22Rv1 (cell line): ENCODE measurements around the gene IL34.

Source experiments
- H3K27ac ChIP-seq: fragments of 450-650 bp; 2 replicates; pipeline ENCODE4 v1.5.1; 2017
- ZFX ChIP-seq: fragments of 450-650 bp; IDR thresholded peaks from 2 replicates; pipeline ENCODE4 v1.6.1; 2017; ENCODE audit warnings: antibody characterized with exemption, borderline replicate concordance
- TF ChIP-seq, protein P1 (sequence below): fragments of 450-650 bp; IDR thresholded peaks from 2 replicates; pipeline ENCODE4 v1.5.1; 2017; ENCODE audit warnings: mild to moderate bottlenecking

IL34 gene

DNA sequence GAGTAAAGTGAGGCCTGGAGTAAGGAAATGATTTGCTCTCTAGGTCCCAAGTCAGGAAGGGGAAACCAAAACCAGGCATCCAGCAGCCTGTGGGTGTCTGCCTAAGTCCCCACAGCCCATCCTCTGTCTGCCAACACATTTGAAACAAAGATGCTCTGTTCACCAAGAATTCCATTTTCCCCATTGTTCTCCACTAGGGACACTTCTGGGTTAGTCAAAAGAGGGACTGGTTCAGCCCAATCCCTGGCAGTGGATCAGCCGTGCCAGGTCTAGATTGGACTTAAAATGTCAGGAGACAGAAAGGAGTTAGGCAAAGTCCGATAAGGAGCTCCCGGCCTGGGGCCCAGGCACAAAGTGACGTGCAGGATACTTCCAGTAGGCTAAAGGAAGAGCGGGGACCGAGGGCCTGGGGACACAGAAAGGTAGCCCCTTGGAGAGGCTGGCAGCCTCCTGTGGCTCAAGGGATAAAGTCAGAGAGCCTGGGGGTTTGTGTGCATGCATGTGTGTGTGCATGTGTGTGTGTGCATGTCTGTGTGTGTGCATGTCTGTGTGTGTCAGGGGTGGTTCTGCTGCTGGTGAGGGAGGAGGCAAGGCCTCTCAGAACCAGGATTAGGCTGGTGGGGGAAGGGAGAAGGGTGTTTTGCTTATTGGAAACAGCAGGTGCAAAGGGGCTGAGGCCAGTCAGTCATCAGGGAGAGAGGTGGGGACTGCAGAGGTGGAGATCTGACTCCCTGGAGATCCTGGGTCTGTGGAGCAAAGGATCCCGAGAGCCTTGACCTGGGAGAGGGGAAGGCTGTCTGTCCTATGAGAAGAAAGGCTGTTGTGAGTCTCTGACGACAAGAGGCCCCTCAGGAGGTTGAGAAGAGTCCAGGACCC lies 41.7 kb upstream of the IL34 start:
- TF ChIP-seq, protein P1, sequence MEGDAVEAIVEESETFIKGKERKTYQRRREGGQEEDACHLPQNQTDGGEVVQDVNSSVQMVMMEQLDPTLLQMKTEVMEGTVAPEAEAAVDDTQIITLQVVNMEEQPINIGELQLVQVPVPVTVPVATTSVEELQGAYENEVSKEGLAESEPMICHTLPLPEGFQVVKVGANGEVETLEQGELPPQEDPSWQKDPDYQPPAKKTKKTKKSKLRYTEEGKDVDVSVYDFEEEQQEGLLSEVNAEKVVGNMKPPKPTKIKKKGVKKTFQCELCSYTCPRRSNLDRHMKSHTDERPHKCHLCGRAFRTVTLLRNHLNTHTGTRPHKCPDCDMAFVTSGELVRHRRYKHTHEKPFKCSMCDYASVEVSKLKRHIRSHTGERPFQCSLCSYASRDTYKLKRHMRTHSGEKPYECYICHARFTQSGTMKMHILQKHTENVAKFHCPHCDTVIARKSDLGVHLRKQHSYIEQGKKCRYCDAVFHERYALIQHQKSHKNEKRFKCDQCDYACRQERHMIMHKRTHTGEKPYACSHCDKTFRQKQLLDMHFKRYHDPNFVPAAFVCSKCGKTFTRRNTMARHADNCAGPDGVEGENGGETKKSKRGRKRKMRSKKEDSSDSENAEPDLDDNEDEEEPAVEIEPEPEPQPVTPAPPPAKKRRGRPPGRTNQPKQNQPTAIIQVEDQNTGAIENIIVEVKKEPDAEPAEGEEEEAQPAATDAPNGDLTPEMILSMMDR = no peak
- no peak for TF ChIP-seq ZFX

DNA sequence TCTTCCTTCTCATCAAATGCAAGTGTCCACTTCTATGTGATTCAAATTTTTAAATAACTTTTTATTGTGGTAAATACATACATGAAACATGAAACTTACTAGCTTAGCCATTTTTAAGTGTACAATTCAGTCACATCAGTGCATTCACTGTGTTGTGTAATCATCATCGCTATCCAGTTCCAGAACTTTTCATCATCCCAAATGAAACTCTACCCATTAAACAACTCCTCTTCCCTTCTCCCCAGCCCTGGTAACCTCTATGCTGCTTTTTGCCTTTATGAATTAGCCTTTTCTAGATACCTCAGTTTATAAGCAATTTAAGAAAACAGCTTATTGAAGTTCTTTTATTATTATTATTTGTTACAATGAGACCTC lies 41.1 kb upstream of the IL34 start:
- TF ChIP-seq, protein P1 = no peak
- TF ChIP-seq ZFX = no peak
- no peak overlapping the region for H3K27ac ChIP-seq

More for the DNA sequence above, 41.7 kb upstream of the IL34 start:
- H3K27ac ChIP-seq = no peak overlapping the region

DNA sequence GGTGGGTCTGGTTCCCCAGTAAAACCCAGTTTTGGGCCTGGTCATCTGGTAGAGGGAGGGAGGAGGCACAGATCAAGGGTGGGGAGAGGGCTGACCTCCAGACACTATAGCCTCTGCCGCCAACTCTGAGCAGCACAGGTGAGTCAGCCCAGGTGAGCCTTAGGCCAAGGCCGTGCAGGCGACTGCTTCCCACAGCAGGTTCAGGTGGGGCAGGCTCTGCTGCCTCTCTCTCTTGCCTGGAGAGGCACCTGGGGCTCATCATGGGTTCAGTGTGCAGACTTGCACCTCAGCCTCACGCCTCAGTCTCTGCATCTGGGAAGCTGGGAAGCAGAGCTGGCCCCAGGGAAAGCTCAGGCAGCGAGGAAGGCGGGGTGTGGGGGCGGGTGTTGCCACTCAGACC lies 37.8 kb upstream of the IL34 start:
- no peak overlapping the region for H3K27ac ChIP-seq
- TF ChIP-seq, protein P1 = no peak
- TF ChIP-seq ZFX = no peak

DNA sequence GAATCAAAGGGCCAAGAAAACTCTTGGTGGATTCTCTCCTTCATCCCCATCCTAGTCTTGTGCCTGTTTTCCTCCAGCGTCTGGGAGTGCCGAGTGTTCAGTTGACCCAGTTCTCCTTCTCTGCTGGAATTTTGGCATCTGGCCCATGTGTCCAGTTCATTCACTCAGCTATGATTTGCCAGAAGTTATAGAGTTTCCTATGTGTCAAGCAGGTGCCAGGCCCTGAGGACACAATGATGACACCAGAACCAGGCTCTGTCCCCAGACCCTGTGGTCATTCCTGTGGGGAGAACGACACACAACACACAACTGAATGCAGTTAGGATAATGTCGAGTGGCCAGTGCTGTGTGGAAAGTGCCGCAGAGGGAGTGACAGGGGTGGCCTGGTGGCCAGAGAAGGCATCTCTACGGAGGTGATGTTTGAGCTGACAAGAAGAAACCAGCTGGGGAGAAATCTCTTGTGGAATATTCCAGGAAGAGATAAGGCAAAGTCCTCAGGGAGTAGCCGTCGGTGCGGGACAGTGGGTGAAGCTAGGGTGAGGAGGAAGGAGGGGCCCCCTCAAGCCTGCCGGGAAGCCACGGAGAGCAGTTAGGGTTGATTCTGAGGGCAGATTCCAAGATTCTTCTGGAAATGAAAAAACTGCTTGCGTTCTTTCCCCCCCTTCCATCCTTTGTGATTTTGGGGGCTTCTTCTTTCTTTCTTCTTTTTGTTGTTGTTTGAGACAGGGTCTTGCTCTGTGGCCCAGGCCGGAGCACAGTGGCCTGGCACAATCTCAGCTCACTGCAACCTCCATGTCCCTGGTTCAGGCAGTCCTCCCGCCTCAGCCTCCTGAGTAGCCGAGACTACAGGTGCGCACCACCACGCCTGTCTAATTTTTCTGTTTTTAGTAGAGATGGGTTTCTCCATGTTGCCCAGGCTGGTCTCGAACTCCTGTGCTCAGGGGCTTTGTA lies 35.8 kb upstream of the IL34 start:
- TF ChIP-seq, protein P1 = no peak
- TF ChIP-seq ZFX = no peak
- H3K27ac ChIP-seq = no peak overlapping the region

DNA sequence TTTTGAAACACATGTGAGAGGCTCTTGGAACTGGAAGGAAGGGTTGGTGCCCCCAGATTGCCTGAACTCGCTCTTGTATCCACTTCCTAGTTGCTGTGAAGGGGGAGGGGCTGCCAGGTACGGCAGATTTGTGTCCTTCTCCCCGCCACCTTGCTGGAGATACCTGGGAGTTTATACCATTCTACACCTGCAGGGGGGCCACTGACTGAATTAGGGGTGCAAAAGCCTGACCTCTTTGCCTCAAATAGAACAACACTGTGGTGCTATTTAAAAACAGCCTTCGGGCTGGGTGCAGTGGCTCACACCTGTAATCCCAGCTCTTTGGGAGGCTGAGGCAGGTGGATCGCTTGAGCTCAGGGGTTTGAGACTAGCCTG lies 35.1 kb upstream of the IL34 start:
- no peak for TF ChIP-seq ZFX
- TF ChIP-seq, protein P1 = no peak

DNA sequence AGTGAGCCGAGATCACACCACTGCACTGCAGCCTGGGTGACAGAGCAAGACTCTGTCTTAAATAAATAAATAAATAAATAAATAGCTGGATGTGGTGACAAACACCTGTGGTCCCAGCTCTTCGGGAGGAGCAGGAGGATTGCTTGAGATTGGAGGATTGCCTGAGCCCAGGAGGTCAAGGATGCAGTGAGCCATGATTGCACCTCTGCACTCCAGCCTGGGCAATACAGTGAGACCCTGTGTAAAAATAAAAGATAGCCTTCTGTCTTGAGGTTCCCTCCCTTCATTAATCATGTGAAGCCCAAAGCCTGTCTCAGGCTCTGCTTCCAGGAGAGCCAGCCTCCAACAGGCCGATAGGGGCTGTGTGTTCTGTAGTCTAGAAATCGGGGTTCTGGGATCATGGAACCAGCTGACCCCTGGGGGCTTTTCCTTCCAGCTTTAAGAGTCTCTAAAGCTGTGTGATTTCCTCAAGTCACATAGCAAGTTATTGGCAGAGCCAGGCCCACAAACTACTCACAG lies 34.5 kb upstream of the IL34 start:
- H3K27ac ChIP-seq = no peak overlapping the region
- TF ChIP-seq, protein P1 = no peak
- no peak for TF ChIP-seq ZFX

More for the DNA sequence above, 35.1 kb upstream of the IL34 start:
- no peak overlapping the region for H3K27ac ChIP-seq
